Fibroblast of upper back skin (primary cell): Measurements from ENCODE around the gene PROX2.

Source experiments
- DNase-seq: peaks from one replicate; pipeline ENCODE4 v3.0.0-alpha.2; 2013

Gene PROX2

DNA sequence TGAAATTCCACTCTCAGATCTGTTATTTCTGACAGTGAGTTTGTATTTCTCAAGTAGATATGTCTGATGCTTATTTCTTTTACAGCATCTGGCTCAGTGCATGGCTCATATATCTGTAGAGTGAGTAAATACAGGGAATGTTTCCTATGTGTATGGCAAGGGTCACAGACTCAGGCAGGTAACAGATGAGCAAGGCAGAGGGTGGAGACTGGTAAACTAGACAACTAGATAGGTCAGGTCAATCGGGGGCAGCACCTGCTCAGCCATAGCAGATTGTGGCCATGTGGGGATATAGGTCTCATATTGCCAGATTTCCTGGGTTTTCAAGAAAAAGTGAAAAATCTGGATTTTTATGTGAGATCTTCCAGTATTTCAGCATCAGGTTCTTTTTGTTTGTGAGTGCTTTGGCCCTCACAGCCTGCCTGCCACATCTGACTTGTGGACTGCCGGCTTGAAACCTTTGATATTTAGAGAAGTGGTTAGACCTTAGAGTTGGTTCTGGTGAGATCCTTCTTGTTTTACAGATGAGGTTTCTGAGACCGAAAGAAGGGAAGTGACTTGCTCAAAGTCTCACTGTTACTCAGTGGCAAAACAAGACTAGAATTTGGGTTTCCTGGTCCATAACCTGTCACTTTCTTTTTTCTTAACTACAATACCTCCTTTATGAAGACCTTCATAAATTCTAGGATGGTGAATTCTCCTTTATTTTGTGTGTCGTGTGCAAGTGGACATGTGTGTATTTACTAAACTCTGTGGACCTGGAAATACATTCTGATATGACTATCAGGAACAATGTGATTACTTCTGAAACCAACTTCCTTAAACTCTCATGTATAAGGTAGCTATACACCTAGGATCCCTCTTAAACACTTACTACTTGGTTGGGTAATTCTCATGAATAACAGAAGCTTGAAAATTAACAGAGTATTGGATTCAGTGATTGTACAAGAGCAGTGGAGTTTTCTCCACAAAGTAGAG, 34.4 kb downstream of the PROX2 start:
- no peak for DNase-seq

DNA sequence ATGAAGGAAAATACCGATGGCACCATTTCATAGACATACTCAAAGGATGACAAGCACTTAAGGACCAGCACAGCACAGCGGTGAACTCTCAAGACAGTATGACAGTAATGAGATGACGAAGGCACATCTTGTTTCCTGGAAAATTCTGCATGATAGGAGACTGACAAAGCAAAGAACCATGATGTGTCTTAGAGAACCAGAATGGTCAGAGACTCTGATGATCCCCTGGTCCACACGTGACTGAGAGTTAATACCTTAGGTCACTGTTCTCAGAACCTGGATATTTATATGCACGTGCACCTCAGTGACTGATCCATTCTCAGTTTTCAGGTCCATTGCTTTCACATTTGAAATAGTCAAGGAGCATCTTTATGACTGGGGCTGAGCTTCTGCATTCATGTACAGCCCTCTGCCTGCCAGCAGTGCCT, 35.3 kb downstream of the PROX2 start:
- DNase-seq = no peak

DNA sequence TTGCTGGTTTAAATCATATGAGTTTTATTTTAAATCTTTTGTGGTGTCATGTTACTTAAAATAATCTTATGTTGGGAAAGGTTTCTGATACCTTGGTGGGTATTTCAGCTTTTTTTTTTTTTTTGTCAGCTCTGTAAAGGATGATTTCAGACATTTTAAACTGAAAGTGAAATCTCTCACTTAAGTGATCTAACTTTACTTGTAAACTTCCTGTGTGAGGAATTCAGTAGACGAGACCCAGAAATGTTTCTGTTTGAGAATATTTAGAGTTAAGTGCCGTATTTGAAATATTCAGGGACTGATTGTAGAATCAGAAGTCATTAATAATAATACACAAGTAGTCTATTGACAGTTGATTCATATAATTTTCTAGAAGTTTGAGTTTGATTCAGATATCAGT, 37.8 kb downstream of the PROX2 start:
- DNase-seq = no peak

DNA sequence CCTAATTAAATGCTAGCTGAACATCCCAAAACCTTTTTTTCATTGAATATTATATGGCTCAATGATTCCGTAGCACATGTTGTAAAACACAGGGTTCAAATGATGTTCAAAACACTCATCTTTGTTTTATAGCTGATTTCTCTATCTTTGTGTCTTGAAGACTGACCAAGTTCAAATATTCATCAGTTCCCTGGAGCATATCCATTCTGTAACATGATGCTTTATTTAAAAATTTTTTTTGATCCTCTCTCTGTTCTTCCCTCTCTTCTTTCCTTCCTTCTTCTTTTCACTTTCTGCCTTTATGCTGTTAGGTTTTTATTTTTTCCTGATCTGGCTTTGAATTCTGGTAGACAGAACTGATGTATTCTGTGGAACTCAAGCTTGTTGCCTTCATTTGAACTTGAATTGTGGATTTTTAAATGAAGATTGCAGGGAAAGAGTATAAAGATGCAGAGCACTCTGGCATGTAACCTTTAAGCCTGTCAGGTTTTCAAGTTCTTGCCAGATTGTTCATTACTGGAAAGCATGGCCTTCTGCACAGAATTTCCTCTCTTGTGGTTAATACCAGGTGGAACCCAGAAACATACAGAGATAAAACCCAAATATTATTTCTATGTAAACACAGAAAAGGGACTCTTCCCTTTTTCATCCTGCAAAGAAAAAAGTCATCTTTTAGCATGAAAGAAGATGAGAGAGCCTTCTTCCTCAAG, 39.5 kb downstream of the PROX2 start:
- peak; percentile 40 for DNase-seq

DNA sequence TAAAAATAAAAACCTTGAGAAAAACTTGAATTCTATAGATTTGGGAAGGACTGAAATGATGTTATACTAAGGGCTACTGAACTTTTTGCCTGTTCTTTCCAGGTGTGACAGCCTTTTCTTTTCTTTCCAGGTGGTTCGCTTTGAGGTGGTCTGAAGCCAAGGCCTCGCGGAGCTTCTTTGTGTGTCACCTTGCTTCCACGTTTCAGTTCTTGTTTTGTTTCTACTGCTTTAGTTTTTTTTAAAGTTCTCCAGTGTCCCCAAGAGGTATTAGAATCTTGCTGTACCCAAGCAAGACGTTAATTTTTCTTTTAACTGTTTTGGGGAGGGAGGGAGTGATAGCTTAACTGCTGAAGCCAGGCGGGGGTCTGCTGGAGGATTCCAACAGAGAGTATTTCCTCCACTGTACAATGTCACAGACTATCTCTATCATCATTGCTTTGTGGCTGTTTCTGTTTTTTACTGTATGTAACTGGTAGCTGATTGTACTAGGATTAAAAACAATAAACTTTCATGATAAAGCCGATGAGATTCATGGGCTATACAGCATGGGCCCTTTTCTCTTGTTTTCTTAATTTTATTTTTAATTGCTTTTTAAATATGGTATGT, 40.2 kb downstream of the PROX2 start:
- no peak for DNase-seq

DNA sequence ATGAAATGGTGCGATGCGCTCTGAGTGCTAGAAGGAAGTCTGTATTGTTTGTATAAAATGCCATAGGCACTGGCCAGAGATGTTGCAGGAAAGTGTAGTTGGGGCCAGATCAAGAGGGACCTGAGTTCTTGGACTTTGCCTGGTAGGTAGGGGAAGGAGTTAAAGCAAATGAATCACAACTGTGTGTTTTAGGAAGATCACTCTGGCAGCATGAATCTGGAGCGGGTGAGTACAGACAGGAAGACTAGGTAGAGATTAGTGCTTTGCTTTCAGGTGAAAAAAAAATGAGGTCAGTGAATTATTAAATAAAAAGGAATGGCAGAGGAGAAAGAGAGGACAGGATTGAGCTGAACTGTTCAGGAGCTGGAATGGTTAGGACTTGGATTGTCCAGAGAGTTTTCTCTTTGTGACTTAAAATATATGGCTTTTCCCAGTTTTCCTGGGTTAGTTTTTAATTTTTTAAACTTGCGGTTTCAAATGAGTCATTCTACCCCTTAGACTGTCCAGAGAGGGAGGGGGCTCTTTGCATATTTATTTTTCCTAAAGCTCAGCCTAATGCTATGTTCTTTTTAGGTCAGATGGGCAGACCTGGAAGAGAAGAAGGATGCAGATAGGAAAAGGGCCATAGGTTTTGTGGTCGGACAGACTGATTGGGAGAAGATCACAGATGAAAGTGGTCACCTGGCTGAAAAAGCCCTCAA, 41.1 kb downstream of the PROX2 start:
- no peak for DNase-seq

DNA sequence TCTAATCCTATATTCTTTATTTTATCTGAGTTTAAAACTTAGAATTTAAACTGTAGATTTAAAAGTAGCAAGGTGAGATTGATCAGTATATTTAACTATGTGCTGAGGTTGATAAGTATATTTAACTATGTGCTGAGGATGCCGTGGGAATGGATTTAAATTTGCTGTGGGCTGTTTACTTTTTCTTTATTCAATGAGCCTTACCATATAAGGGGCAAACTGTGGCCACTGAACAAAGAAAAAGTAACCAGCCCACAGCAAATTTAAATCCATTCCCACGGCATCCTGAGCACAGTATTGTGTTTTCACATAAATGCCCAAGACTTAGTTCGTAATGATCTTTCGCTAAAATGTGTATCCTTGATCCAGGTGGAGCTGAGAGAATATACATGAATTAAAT, 43.1 kb downstream of the PROX2 start:
- DNase-seq = no peak

DNA sequence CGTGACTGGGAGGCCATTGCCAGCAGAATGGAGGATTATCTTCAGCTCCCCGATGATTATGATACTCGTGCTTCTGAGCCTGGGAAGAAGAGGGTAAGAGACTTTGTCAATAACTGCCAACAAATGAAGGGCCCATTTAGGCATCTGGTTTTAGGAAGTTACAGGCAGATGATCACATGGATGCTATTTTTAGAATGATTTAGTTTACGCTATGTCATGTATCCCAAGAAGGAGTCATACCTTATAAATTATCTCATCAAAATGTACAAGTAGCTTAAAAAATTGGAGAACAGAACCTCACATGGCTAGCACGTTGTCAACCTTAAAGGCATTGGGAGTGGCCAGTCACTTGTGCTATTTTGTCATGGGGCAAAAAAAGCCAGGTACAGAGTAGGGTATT, 46.7 kb downstream of the PROX2 start:
- DNase-seq = peak; percentile 20

DNA sequence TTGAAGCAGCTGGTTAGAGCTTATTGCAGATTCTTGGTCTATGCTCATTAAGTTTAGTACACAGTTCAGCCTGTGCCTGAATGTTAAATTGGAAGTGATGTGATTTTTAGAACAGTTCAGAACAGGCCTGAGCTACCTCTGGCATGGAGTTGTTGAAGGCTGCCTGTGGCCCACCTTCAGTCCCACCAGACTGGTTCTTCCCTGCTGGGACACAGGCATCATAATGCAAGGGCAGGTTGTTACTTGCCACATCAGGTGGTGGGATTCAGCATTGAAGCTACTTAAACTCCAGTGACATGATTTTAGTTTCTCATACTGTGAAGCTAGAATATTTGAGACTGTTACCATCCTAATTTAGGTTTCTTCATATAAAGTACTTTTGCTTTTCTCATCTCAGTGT, 49.4 kb downstream of the PROX2 start:
- no peak for DNase-seq
